ENCODE results near the gene SLC27A4. TPM values are rescaled to one million over a fixed set of nuclear protein-coding genes. Genes with fewer than 3 reads are reported as not detected.

Gene SLC27A4
- total RNA-seq, 2 donors from 2014 or later: 22.4 to 25.0 TPM

GRCh38 chr9:128355451-128355850 lies 15.1 kb downstream of the SLC27A4 start:
- H3K36me3 Mint-ChIP-seq (ENCODE audit: low read depth): peaks cover 35% of the 10 kb centered on the region
- H3K4me3 Mint-ChIP-seq: no peak overlapping the region
- no peak overlapping the region for H3K9ac ChIP-seq (ENCODE audit: extremely low read depth, low read length, poor library complexity, severe bottlenecking)
- DNase-seq: no peak
- no peaks in the 10 kb centered on the region for H3K9me3 ChIP-seq (ENCODE audit: control insufficient read depth, low read length)
- TF ChIP-seq CTCF (conservative IDR thresholded peaks at IDR 0.05): no peak
- H3K4me1 ChIP-seq (ENCODE audit: control insufficient read depth, insufficient read depth, low read length): no peaks in the 10 kb centered on the region
- peaks cover 16% of the 10 kb centered on the region for H3K36me3 ChIP-seq (ENCODE audit: control insufficient read depth, insufficient read depth, low read length)
- no peaks in the 10 kb centered on the region for H3K27me3 Mint-ChIP-seq (ENCODE audit: insufficient read depth)
- no peaks in the 10 kb centered on the region for H3K27me3 ChIP-seq (ENCODE audit: control insufficient read depth, insufficient read depth, low read length, poor library complexity, severe bottlenecking)
- no peaks in the 10 kb centered on the region for H3K9me3 Mint-ChIP-seq
- H3K27ac ChIP-seq (ENCODE audit: low read depth, low read length): no peak overlapping the region
- H3K4me1 Mint-ChIP-seq: no peaks in the 10 kb centered on the region
- 94 to 98% methylated on average over 16 to 19 of the region's 19 CpGs for WGBS, 2 experiments (ENCODE audit: insufficient coverage in 1 of 2, insufficient read length in 1 of 2)
- H3K27ac Mint-ChIP-seq: no peak overlapping the region
- H3K4me3 ChIP-seq (ENCODE audit: low read length): no peak overlapping the region

- no peak for TF ChIP-seq CTCF (conservative IDR thresholded peaks at IDR 0.05)
- no peak overlapping the region for H3K27ac Mint-ChIP-seq
- no peak overlapping the region for H3K9ac ChIP-seq (ENCODE audit: extremely low read depth, low read length, poor library complexity, severe bottlenecking)
- H3K4me3 ChIP-seq (ENCODE audit: low read length): no peak overlapping the region
- H3K4me1 ChIP-seq (ENCODE audit: control insufficient read depth, insufficient read depth, low read length): no peaks in the 10 kb centered on the region
- peaks cover 5% of the 10 kb centered on the region for H3K27me3 Mint-ChIP-seq (ENCODE audit: insufficient read depth)
- H3K36me3 Mint-ChIP-seq (ENCODE audit: low read depth): peaks cover 20% of the 10 kb centered on the region
- WGBS, 2 experiments (ENCODE audit: insufficient coverage in 1 of 2, insufficient read length in 1 of 2): 91 to 92% methylated on average over 6 to 7 of the region's 8 CpGs
- H3K9me3 ChIP-seq (ENCODE audit: control insufficient read depth, low read length): no peaks in the 10 kb centered on the region
- H3K9me3 Mint-ChIP-seq: no peaks in the 10 kb centered on the region
- H3K36me3 ChIP-seq (ENCODE audit: control insufficient read depth, insufficient read depth, low read length): peaks cover 5% of the 10 kb centered on the region
- no peak overlapping the region for H3K4me3 Mint-ChIP-seq
- H3K27ac ChIP-seq (ENCODE audit: low read depth, low read length): no peak overlapping the region
- H3K4me1 Mint-ChIP-seq: no peaks in the 10 kb centered on the region
- no peak for DNase-seq
- no peaks in the 10 kb centered on the region for H3K27me3 ChIP-seq (ENCODE audit: control insufficient read depth, insufficient read depth, low read length, poor library complexity, severe bottlenecking)
Measured at GRCh38 chr9:128358090-128358489, 17.8 kb downstream of the SLC27A4 start.

GRCh38 chr9:128358861-128359260 lies 18.5 kb downstream of the SLC27A4 start:
- Histone ChIP-seq H3K27me3 (ENCODE audit: control insufficient read depth, insufficient read depth, low read length, poor library complexity, severe bottlenecking) (no peaks in the 10 kb centered on the region), H3K4me1 (ENCODE audit: control insufficient read depth, insufficient read depth, low read length) (no peaks in the 10 kb centered on the region), H3K36me3 (ENCODE audit: control insufficient read depth, insufficient read depth, low read length) (no peaks in the 10 kb centered on the region), H3K9ac (ENCODE audit: extremely low read depth, low read length, poor library complexity, severe bottlenecking) (no peak overlapping the region), H3K4me3 (ENCODE audit: low read length) (no peak overlapping the region), H3K9me3 (ENCODE audit: control insufficient read depth, low read length) (no peaks in the 10 kb centered on the region), H3K27ac (ENCODE audit: low read depth, low read length) (no peak overlapping the region)
- Mint-ChIP-seq H3K27ac (no peak overlapping the region), H3K4me1 (peaks cover 3% of the 10 kb centered on the region), H3K9me3 (no peaks in the 10 kb centered on the region), H3K4me3 (no peak overlapping the region), H3K36me3 (ENCODE audit: low read depth) (peaks cover 15% of the 10 kb centered on the region), H3K27me3 (ENCODE audit: insufficient read depth) (peaks cover 13% of the 10 kb centered on the region)
- no peak for DNase-seq
- 87 to 93% methylated on average over 3 to 4 of the region's 4 CpGs for WGBS, 2 experiments (ENCODE audit: insufficient coverage in 1 of 2, insufficient read length in 1 of 2)
- no peak for TF ChIP-seq CTCF (conservative IDR thresholded peaks at IDR 0.05)
